Lower leg skin (tissue), 3 donors: ENCODE results near the gene ACY1.

Experiments used
- CTCF ChIP-seq, 3 donors: fragments of 450-650 bp; IDR thresholded peaks; one replicate each; pipeline ENCODE4 v1.5.1; 2016; ENCODE audit warnings: antibody characterized with exemption in 3 of 3, mild to moderate bottlenecking in 3 of 3, moderate library complexity in 2 of 3
- POLR2A ChIP-seq, 2 donors: fragments of 450-650 bp; IDR thresholded peaks; one replicate each; pipeline ENCODE4 v1.6.1; 2016 to 2017; ENCODE audit warnings: antibody characterized with exemption in 2 of 2, mild to moderate bottlenecking in 1 of 2, moderate library complexity in 1 of 2

GRCh38 chr3:51985063-51985462 lies 1.7 kb downstream of the ACY1 start:
- no peak for TF ChIP-seq POLR2A (IDR thresholded peaks at IDR 0.05)
- TF ChIP-seq CTCF (IDR thresholded peaks at IDR 0.05) = no peak
